GM10847 (cell line): ENCODE data around the gene RNF39.

Source experiments
- POLR2A ChIP-seq: IDR thresholded peaks from 2 replicates; pipeline ENCODE4 v1.6.1; 2011; ENCODE audit not compliant: insufficient read length; ENCODE audit errors: extremely low read depth

RNF39 gene

DNA sequence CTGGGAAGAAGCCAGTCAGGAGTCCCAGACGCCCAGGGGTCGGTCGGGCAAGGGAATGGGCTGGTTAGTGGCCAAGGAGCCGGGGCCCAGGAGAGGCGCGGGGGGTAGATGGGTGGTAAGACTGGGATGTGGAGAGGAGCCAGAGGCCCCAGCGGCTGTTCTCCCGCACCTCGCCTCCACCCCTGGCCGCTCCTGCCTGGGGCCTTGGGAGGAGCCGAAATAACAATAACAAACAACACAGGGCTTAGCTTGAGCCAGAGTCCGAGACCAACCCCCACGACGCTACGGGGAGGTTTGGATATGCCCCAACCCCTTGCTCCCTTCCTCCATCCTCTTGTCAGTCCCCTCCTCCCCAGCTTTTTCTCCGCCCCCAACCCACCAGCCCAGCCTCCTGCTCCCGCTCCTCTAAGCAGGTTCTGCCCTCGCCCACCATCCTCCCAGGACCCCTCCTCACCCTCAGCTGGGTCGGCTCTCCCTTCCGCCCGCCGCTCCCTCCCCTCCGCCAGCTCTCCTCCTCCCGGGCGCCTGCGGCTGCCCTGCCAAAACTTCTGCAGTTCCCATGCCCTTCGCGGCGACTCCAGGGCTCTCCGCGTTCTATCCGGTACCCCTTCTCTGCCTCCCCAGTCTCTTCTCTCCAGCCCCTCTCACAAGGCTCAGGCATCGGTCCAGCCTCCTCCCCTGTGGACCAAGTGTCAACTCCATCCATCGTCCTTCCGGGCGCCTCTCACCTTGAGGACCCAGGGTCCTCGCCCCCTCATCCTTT is 1.1 kb downstream of the RNF39 start:
- no peak for TF ChIP-seq POLR2A

DNA sequence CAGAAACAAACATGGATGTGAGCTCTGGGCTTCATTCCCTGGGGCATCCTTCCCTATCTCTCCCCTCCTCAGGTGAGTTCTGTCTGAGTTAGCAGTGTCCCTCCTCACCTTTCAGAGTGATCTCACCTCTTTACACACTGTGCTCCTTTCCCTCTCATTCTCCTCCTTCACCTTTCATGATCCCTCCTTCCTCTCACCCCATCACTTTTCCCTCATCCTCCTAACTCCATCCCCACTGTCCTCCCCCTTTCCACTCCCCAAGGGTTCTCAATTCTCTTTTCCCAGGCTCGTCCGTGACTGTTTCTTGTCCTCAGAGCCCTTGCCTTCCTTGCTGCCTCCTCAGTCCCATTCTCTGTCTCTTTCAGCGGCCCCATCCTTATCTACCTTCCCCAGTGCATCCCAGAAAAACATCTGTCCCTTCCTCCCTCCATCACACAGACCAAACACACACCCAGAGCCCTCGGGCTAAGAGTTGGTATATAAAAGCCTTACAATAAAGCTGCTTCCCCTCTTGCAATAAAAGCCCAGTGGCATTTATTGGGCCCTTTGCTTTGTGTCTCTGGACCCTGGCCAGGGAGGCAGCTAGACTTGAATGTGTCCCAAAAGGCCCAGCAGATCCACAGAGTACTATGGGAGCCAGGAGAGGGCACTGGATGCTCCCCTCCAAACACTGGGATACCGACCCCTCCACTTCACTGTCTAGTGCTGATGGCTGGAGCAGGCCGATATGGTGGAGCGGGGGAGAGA is 1.9 kb downstream of the RNF39 start:
- TF ChIP-seq POLR2A = no peak

DNA sequence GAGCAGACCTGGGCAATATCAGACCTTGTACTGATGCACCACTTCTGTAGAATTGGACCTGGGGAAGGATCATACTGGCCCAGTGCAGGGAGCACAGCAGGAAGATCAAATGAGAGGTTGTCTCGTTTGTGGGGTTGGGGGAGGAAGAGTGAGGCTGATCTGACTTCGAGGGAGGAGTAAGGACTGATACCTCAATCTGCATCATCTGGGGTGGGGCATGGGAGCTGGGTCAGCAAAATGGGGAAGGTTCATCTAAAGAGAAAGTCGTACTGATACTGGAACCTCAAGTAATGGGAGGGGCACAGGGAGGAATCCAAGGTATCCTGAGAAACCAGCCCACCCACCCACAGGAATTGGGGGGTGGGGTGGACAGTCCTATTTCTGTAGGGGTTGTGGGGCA is 3.7 kb downstream of the RNF39 start:
- no peak for TF ChIP-seq POLR2A

DNA sequence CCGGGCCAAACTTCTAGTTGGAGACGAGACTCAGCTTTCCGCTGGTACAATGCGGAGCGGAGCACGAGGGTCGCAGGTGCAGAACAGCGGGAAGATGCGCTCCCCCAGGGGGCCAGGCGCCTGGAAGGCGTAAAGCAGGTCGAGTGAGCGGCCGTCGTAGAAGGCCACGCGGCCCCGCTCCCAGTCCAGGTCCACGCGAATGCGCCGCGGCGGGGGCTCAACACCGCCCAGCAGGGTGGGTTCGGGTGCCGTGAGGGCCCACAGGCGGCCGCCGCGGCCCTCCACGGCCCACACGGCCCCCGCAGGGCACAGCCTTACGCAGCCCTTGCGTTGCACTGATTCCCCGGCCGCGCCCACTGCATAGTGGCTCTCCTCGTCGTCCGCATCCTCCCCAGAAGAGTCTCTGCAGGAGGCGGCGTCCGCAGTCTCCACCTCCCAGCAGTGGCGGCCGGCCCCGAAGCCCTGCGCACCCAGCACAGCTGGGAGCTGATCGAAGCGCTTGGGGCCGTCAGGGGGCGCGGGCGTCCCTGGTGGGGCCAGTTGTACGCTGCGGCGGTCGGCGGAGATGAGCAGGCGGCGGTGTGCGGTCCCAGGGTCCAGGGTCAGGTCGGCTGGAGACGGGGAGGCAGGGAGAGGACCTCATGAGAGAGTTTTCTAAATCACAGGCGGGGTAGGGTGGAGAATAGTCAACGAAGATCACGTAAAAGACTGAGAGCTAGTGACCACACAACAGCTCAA is 4.3 kb downstream of the RNF39 start:
- TF ChIP-seq POLR2A = no peak

DNA sequence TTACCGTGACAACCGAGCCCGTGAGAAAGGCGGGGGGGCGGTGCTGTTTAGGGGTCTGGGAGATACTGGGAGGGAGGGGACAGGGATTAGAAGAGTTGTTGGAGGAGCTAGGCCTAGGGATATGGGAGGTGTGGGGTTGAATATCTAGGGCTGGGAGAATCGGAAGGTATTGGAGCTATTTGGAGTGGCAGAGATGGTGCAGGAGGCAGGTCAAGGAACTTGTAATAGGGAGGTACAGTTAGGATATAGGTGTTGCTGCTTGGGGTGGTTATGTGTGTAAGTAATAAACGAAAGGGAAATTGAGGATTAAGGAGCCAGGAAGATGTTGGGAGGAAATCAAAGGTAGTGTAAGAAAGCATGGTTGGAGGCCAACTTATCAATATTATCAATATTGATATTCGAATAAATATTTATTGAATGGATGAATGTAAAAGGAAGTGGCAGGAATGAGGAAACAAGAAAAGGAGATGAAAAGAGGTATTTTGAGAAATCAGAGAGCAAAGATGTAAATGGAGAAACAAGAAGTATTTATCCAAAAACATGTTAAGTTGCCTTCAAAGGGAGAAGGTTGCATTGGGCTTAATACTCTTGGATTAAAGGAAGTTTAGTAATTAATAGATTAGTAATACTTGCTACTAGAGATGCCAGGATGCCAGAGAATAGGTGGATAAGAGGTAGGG is 8.0 kb downstream of the RNF39 start:
- TF ChIP-seq POLR2A = no peak

DNA sequence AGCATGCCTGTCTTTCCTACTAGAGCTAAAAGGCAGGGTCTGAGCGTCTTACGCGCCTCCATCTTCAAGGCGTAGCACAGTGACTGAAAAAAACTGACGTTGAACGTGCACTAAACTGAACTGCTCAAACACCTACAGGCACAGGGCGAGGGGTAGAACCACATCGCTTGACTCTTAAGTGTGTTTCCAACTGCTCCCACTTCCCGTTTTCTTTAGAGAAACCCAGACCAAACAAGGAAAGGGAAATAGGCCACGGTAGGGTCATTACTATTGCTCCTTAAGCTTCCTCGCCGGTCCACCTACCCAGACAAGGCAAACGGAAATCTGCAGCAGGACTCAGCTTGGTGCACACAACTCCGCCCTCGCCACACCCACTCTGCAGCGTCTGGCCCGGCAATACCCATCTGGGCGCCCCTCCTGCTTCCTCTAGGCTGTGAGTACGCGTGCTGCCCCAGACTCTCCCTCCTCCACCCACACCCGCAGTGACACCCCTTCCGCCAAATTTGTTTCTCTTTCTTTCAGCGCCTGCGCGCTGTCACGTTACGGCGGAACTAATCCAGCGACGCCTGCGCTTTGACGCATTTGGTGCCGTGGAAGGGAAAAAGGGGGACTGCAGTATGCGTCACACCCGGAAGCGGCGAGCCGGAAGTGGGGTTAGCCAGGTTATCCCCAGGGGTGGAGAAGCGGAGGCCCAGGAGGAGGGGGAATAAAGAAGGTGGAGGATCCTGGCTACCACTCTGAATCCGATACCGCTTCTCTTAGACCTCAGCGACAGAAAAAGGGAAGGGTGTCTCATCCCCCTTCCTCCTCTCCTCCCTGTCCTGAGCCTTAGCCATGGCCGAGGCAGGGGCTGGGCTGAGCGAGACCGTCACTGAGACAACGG is 8.8 kb downstream of the RNF39 start, which contains the start of gene PPP1R11:
Gene PPP1R11 (plus strand): TSS at position 622 of the 883 bp plus-strand sequence. CDS start 213 bp downstream, at position 835.
- TF ChIP-seq POLR2A = peak; percentile 80

DNA sequence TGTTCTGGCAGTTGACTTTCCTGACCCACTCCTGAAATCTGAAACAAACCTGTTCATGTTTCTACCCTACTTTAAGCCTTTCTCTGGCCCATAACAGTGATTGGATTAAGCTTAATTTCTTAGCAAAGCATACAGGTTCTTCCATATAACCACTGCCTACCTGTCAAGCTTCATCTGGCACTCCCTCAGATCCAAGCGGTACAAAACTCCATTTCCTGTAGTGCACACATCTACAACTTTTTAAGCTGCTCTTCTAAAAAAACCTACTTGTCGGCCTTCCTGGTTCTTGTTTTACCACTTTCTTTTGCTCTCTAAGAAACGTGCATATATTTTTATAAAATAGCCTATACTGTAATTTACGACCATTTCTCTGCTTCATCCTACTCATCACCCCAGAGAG is 9.5 kb downstream of the RNF39 start:
- no peak for TF ChIP-seq POLR2A

DNA sequence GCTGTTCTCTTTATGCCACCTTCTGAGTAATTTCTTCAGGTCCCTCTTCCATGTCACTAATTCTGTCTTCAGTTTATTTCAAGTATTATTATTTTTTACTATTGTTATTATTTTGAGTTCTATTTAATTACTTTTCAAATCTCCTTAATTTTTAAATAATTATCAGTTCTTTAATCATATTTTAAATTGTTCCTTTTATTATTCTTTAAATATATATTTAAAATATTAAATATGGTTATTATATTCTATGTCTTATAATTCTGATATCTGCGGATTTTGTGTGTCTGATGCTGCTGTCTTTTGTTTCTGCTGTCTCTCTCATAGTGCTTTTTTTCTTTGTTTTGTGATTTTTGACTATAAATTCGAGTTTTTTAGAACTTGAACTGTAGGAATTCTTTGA is 12.3 kb downstream of the RNF39 start:
- no peak for TF ChIP-seq POLR2A

DNA sequence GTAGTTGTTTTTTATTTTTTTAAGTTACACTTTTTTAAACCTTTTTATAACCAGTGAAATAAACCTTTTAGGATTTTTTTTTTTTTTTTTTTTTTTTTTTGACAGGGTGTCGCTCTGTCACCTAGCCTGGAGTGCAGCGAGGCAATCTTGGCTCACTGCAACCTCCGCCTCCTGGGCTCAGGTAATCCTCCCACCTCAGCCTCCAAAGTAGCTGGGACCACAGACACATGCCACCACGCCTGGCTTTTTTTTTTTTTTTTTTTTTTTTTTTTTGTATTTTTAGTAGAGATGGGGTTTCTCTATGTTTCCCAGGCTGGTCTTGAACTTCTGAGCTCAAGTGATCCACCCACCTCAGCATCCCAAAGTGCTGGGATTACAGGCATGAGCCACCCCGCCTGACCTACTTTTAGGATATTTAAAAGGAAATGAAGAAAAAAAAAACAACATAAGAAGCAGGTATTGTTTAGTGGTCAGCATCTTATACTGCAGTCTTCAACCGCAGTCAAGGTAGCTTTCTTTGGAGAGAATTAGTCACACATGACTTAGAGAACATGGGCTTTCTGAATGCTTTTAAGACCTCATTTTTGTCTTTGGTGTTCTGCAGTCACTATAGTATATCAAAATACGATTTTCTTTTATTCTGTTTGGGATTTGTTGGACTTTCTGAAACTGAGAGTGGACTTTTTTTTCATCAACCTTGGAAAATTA is 12.9 kb downstream of the RNF39 start:
- no peak for TF ChIP-seq POLR2A

DNA sequence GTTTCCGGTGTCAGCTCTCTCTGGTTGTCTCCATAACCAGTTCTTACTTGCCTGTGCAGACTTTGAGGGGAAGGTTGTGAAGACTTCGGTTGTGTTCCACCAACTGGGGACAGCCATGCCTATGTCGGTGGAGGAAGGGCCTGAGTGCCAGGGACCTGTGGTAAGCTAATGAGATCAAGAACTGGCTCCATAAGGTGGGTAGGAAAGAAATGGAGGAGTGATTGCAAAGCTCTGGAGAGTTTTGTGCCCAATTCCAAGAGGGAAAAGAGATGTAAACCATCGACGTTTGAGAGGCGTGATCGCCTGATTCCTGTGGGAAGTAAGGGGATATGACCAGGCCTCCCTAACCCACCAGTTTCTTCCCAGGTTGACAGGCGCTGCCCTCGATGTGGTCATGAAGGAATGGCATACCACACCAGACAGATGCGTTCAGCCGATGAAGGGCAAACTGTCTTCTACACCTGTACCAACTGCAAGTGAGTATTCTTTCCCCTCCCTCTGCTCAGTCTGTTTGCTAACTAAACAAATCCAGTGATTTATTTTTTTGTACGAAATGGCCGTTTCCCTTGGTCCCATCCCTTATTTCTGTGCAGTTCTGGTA is 13.6 kb downstream of the RNF39 start:
- no peak for TF ChIP-seq POLR2A

DNA sequence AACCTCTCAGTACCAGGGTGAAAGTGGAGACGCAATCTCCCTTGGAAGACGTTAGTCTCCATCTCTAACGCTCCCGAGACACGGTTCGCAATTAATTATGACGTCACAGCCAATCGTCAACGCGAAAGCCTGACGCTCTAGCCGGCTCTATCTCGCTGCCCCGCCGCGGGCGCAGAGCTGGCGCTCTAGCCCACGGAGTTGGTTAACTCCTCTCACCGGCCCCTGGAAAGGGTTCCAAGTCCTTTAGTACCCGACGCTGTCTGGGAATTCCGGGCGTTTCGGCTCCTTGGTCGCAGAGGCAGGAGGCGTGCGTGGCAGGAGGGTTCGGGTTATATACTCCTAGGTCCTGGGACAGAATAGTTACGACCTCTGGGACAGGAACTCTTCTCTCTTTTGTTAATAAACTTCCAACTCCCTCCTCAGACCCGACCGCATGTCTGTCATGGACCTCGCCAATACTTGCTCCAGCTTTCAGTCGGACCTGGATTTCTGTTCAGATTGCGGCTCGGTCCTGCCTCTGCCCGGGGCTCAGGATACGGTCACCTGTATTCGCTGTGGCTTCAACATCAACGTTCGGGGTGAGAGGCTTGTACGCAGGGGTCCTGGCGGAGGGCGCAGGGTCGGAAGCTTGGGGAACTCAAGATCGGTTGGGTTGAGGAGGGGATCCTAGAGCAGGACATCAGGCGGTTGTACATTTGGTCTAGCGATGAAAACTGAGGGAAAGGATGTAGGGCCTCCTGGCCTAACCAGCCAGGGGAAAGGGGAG is 14.3 kb downstream of the RNF39 start, which contains the start of gene POLR1H:
Gene POLR1H (plus strand): TSS at position 174 of the 766 bp plus-strand sequence. CDS start 260 bp downstream, at position 434.
- peak; percentile 50 for TF ChIP-seq POLR2A

DNA sequence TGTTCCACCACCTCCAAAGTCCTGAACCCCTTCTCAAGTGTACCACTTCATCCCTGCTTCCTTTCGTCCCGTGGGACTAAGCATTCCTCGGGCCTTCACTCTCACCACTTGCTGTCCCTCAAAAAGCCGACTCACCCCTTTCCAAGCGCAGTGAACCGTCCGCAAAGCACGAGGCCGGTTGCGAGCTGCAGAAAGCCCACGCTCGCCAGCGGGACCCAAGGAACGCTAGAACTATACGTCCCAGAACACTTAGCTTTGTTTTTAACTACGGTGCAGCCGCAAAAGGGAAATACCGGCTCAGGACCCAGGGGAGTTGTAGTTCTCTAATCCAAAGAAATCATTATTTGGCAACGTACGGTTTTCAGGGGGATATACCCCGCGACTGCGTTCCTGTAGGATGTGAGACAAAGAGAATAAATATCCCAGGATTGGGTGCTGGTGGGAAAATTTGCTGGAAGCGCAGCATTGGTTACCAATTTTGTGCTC is 14.9 kb downstream of the RNF39 start:
- TF ChIP-seq POLR2A = no peak
